CD8-positive, alpha-beta memory T cell (primary cell): ENCODE results near the gene MED31. TPM values are rescaled to one million over a fixed set of nuclear protein-coding genes. Genes with fewer than 3 reads are reported as not detected.
"Not testable (repeated sequence)": the region's sequence is repeated elsewhere in the genome, so short reads cannot be mapped to it uniquely, and the experiment has no call there.

Experiments used
- CTCF ChIA-PET: fragments of 350-600 bp; sonication (Branson Sonifier 250); formaldehyde crosslinking; loops from one replicate; lab custom pipeline; 2021; ENCODE audit warnings: antibody characterized with exemption; lab: Charles Lee
- POLR2A ChIA-PET: fragments of 350-600 bp; sonication (Branson Sonifier 250); formaldehyde crosslinking; loops from one replicate; lab custom pipeline; 2021; ENCODE audit warnings: antibody characterized with exemption; lab: Charles Lee
- DNase-seq, 5 donors: peaks; one replicate each; pipeline versions ENCODE4 v3.0.0 to v3.0.0-alpha.2; 2020 to 2022; ENCODE audit warnings: mixed read lengths in 1 of 5
- H3K27ac ChIP-seq: one replicate; pipeline ENCODE4 v1.7.0; 2013; ENCODE audit warnings: low read depth, mild to moderate bottlenecking, low read length, moderate library complexity
- H3K27me3 ChIP-seq: 2 replicates; pipeline ENCODE4 v1.7.0; 2013; ENCODE audit warnings: low read length, mild to moderate bottlenecking; ENCODE audit not compliant: insufficient read depth, poor library complexity, severe bottlenecking
- H3K36me3 ChIP-seq: 2 replicates; pipeline ENCODE4 v1.7.0; 2013; ENCODE audit warnings: mild to moderate bottlenecking, low read length, moderate library complexity; ENCODE audit not compliant: insufficient read depth
- H3K4me1 ChIP-seq: 2 replicates; pipeline ENCODE4 v1.7.0; 2013; ENCODE audit warnings: mild to moderate bottlenecking, low read length, moderate library complexity; ENCODE audit not compliant: insufficient read depth
- H3K4me3 ChIP-seq: 2 replicates; pipeline ENCODE4 v1.7.0; 2013; ENCODE audit warnings: mild to moderate bottlenecking, low read length
- H3K9me3 ChIP-seq: 2 replicates; pipeline ENCODE4 v1.7.0; 2013; ENCODE audit warnings: mild to moderate bottlenecking, low read length
- H3K27ac Mint-ChIP-seq, 8 donors: one replicate each; pipeline ENCODE4 v1.8.0; 2020 to 2021; ENCODE audit warnings: mixed read lengths in 8 of 8, mild to moderate bottlenecking in 6 of 8, inconsistent platforms in 3 of 8, moderate library complexity in 3 of 8
- H3K27me3 Mint-ChIP-seq, 2 donors: one replicate each; pipeline ENCODE4 v1.8.0; 2020 to 2021; ENCODE audit warnings: mixed read lengths in 2 of 2, mild to moderate bottlenecking in 1 of 2, moderate library complexity in 1 of 2
- H3K36me3 Mint-ChIP-seq, 3 donors: one replicate each; pipeline ENCODE4 v1.8.0; 2020 to 2021; ENCODE audit warnings: mixed read lengths in 3 of 3, inconsistent platforms in 1 of 3, mild to moderate bottlenecking in 1 of 3
- H3K4me1 Mint-ChIP-seq, 3 donors: one replicate each; pipeline ENCODE4 v1.8.0; 2020 to 2021; ENCODE audit warnings: mixed read lengths in 3 of 3, inconsistent platforms in 1 of 3, mild to moderate bottlenecking in 1 of 3
- H3K4me3 Mint-ChIP-seq, 7 donors: one replicate each; pipeline ENCODE4 v1.8.0; 2020 to 2021; ENCODE audit warnings: mixed read lengths in 7 of 7, mild to moderate bottlenecking in 6 of 7, moderate library complexity in 4 of 7, inconsistent platforms in 2 of 7
- H3K9me3 Mint-ChIP-seq, 5 donors: one replicate each; pipeline ENCODE4 v1.8.0; 2020 to 2022; ENCODE audit warnings: mixed read lengths in 5 of 5, mild to moderate bottlenecking in 3 of 5, moderate library complexity in 2 of 5, inconsistent platforms in 1 of 5
- polyA plus RNA-seq: library from polyadenylated mRNA; unstranded; fragments of 300-500 nt; fragmentation: Illumina TruSeq; gene quantifications from one replicate; pipeline ENCODE4 v1.2.3, GENCODE V29; 2021
- total RNA-seq, 2 experiments: library from RNA; stranded (reverse); gene quantifications; one replicate each; pipeline ENCODE4 v1.2.3, GENCODE V29; 2021

MED31 gene
- total and polyA plus RNA-seq, 3 experiments from 2014 or later = 24.8 to 36.5 (median 29.5) TPM

DNA sequence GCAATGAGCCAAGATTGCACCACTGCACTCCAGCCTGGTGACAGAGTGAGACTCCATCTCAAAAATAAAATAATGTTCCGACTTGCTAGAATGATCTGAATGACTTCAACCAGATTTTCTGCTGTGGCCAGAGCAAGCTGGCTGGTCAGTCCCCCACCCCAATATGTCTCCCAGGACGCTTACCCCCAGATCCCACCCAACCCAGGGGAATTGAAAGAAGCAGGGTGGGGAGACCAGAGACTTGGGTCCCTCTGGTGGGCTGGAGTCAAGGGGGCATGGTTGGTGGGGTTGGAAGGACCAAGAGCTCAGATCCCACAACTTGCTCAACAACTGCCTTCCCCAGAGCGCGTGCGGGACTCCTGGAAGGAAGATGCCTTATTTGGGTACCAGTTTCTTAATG, 7.0 kb upstream of the MED31 start:
- Mint-ChIP-seq H3K4me1 (peaks cover 27 to 54% (median 33%) of the 10 kb centered on the region in 3 donors), H3K36me3 (peaks cover 0 to 17% (median 4%) of the 10 kb centered on the region in 3 donors), H3K27ac (peak overlapping the region in 2 of 8 donors; percentile 78 to 90), H3K4me3 (peak overlapping the region in 5 of 7 donors; percentile 28 to 93 (median 89))
- H3K36me3 ChIP-seq, H3K9me3 Mint-ChIP-seq, H3K9me3 ChIP-seq, H3K27ac ChIP-seq, H3K4me3 ChIP-seq, H3K27me3 Mint-ChIP-seq, POLR2A ChIA-PET, DNase-seq, CTCF ChIA-PET, H3K27me3 ChIP-seq: not testable (repeated sequence)
- H3K4me1 ChIP-seq = peaks cover 11% of the 10 kb centered on the region

DNA sequence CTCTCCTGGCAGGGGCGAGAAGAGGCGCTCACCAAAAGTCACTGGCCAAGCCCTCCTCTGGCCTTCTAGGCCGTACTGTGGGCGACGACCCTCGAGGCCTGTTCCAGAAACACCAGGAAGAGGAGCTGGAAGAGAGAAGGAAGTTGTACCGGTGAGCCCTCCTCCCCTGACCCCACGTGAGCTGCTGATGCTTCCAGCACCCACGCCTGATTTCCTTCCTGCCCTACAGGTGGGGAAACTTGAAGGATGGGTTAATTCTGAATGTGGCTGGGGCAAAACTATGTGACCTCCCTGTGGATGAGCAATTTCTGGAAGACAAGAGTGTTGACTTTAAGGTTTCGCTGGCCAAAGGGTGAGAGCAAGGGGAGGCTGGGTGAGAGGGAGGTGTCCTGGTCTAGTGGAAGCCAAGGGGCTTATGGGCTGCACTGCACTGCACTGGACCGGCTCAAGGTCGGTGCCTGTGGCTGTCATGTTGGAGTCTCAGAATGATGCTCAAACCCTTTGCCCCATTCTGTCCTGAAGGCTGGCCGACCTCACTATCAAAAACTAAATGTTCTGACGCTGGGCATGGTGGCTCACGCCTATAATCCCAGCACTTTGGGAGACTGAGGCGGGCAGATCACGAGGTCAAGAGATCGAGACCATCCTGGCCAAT, 6.4 kb upstream of the MED31 start:
- H3K9me3 Mint-ChIP-seq = no peaks in the 10 kb centered on the region
- H3K27ac ChIP-seq = peak overlapping the region; percentile 24
- no peaks in the 10 kb centered on the region for H3K9me3 ChIP-seq
- peak overlapping the region; percentile 69 for H3K4me3 ChIP-seq
- ChIA-PET POLR2A (no interaction called here), CTCF (no interaction called here)
- H3K27ac Mint-ChIP-seq = peak overlapping the region in 7 of 8 donors; percentile 22 to 93 (median 86)
- H3K4me1 Mint-ChIP-seq = peaks cover 30 to 61% (median 40%) of the 10 kb centered on the region in 3 donors
- no peak for DNase-seq
- no peaks in the 10 kb centered on the region for H3K27me3 ChIP-seq
- no peaks in the 10 kb centered on the region for H3K36me3 ChIP-seq
- peak overlapping the region; percentile 82 to 93 (median 90) for H3K4me3 Mint-ChIP-seq
- H3K4me1 ChIP-seq = peaks cover 13% of the 10 kb centered on the region
- H3K27me3 Mint-ChIP-seq = peaks cover 3 to 5% of the 10 kb centered on the region in 2 donors
- peaks cover 0 to 17% (median 4%) of the 10 kb centered on the region in 3 donors for H3K36me3 Mint-ChIP-seq

DNA sequence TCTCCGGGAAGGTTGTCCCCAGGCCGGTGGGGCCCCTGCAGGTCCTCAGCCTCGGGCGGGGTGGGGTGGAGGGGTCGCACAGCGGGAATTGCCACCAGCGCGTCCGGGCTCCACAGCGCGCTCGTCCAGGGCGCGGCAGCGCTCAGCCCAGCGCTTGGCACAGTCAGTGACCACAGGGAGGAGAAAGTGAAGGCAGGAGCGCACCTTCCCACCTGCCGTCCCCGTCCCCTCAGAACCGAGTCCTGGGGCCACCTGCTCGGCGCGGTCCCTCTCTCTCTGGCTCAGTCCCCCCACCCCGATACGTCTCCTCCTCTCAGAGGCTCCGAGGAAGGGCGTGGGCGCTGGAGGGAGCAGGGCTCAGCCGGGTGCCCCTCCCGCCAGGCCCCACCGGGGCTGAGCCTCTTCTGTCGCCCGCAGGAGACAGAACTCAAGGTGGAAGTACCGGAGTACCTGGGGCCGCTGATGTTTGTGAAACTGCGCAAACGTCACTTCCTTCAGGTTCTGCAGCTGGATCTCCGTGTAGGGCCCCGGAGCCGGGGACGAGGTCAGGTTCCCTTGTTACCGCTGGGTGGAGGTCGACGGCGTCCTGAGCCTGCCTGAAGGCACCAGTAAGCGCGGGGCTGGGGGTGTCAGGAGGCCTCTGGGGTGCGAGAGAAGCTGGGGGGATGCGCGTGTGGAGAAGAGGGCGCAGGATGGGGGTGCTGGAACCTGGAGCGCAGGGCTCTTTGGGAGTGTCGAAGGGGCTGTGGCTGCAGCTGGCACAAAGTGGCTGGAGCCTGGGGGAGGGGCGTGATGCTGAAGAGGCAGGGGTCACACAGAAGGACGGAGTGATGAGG, 5.6 kb upstream of the MED31 start:
- H3K9me3 Mint-ChIP-seq, H3K9me3 ChIP-seq, H3K27me3 ChIP-seq, H3K27me3 Mint-ChIP-seq, H3K36me3 ChIP-seq, CTCF ChIA-PET, POLR2A ChIA-PET: not testable (repeated sequence)
- H3K36me3 Mint-ChIP-seq = peaks cover 0 to 12% (median 4%) of the 10 kb centered on the region in 3 donors
- H3K27ac Mint-ChIP-seq = peak overlapping the region in 6 of 8 donors; percentile 42 to 93 (median 88)
- Histone ChIP-seq H3K4me3 (peak overlapping the region; percentile 69), H3K4me1 (peaks cover 21% of the 10 kb centered on the region), H3K27ac (peak overlapping the region; percentile 24)
- peaks cover 34 to 68% (median 46%) of the 10 kb centered on the region in 3 donors for H3K4me1 Mint-ChIP-seq
- H3K4me3 Mint-ChIP-seq = peak overlapping the region; percentile 82 to 93 (median 90)
- peak in 4 of 5 donors; percentile 29 to 77 (median 60) for DNase-seq

DNA sequence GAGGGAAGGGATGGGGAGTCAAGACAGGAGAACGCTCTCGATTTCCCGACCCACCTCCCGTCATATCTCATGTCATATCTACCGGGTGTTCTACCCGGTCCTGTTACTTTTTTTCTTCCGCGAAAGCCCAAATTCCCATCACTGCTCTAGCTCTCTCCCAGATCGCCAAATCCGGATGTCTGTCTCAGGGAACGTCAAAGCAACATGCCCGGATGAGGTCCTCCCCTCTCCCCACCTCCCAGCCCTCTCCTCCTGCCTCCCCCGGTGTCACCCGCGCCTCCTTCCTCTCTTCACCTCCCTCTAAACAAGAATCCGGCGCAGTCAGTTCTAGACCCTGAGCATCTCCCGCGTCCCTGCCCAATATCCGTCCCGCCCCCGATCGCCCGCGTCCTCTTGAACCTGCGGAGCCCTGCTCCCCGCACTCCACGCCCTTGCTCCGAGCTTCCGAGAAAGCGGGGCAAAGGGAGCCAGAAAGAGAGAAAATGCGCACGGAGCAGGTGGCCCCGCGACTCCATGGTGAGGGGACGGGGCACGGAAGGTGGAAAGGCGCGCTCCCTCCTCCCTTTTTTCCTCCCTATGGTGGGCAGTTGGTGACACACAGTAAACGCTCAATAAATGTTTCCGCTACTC, 4.4 kb upstream of the MED31 start:
- H3K36me3 Mint-ChIP-seq = peaks cover 0 to 13% (median 4%) of the 10 kb centered on the region in 3 donors
- H3K4me3 ChIP-seq = not testable (repeated sequence)

DNA sequence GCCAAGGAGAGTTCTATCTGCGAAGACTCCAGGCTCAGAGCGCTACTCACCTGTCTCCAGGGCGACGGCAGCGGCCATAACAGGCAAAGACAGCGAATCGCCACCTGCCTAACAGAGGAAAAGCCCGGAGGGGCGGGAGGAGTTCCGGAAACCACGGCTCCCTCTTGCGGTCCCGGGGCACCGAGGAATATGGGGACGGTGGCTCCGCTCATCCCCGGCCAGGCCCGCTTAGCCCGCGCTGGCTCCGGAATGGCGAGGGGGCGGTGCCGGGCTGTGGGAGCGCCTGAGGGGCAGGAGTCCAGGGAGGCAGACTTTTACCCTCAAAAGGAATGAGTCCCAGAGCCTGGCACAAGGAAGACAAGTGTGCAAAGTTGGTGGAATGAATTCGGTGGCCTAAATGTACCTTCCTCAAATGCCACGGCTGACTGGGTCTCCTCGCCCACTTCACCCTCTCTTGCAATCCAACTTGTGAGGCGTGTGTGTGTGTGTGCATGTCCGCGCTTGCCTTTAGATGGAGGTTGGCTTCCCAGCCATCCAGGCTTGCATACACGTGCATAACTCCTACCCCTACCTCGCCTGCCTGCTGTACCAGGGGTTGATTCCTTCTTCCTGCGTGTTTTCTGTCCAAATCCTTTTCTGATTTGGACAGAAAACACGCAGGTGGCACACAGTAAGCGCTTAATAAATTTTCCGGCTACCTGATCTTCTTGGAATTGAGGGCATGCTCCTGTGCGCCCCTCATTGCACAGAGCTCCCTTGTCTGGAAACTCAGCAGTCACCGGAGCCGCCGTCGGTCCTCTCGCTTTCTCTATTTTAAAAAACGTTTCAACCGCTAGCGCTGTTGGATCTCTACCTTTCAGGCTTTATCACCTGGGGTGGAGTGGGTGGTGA, 3.7 kb upstream of the MED31 start:
- peaks cover 0 to 1% (median 0%) of the 10 kb centered on the region in 5 donors for H3K9me3 Mint-ChIP-seq
- no peaks in the 10 kb centered on the region for H3K36me3 ChIP-seq
- peak overlapping the region in 6 of 7 donors; percentile 48 to 93 (median 77) for H3K4me3 Mint-ChIP-seq
- H3K4me1 ChIP-seq = peaks cover 31% of the 10 kb centered on the region
- no peaks in the 10 kb centered on the region for H3K9me3 ChIP-seq
- peak overlapping the region in 4 of 8 donors; percentile 55 to 84 (median 70) for H3K27ac Mint-ChIP-seq
- H3K27me3 ChIP-seq = no peaks in the 10 kb centered on the region
- DNase-seq = no peak
- H3K27me3 Mint-ChIP-seq = peaks cover 3 to 5% of the 10 kb centered on the region in 2 donors
- POLR2A ChIA-PET = no interaction called here
- H3K4me1 Mint-ChIP-seq = peaks cover 41 to 67% (median 52%) of the 10 kb centered on the region in 3 donors
- H3K27ac ChIP-seq = no peak overlapping the region
- H3K36me3 Mint-ChIP-seq = peaks cover 0 to 19% (median 4%) of the 10 kb centered on the region in 3 donors
- H3K4me3 ChIP-seq = no peak overlapping the region
- CTCF ChIA-PET = no interaction called here

More for the DNA sequence above, 4.4 kb upstream of the MED31 start:
- peaks cover 38 to 68% (median 52%) of the 10 kb centered on the region in 3 donors for H3K4me1 Mint-ChIP-seq
- CTCF ChIA-PET, H3K9me3 ChIP-seq, H3K9me3 Mint-ChIP-seq, H3K36me3 ChIP-seq, H3K27me3 Mint-ChIP-seq, POLR2A ChIA-PET, H3K27ac ChIP-seq, H3K27me3 ChIP-seq, DNase-seq: not testable (repeated sequence)
- peak overlapping the region; percentile 69 to 93 (median 79) for H3K4me3 Mint-ChIP-seq
- peak overlapping the region in 7 of 8 donors; percentile 31 to 90 (median 66) for H3K27ac Mint-ChIP-seq
- peaks cover 25% of the 10 kb centered on the region for H3K4me1 ChIP-seq

DNA sequence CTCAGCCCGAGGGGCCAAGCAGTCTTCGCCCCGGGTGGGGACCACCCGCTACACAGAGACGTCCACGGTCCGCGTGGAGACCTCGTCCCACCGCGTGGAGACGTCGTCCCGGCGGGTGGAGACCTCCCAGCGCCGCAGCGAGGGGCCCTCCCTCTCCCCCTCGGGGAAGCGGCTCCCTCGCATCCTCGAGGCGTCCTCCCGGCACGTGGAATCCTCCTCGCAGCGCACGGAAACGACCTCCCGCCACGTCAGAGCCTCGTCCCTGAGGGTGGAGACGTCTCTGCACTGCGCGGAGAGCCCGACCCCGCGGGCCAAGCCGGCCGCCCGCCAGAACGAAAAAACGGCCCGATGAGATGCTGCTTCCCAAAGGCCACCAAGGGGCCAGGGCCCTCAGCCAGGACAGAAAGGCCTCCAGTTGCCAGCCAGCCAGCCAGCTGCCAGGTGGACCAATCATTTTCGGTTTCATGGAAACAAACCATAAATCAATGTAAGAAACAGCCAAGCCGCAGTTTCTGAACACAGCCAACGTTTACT, 581 bp upstream of the MED31 start:
- Histone ChIP-seq H3K4me1 (peaks cover 45% of the 10 kb centered on the region), H3K36me3 (peaks cover 15% of the 10 kb centered on the region), H3K9me3 (no peaks in the 10 kb centered on the region), H3K27ac (peak overlapping the region; percentile 100), H3K4me3 (peak overlapping the region; percentile 92), H3K27me3 (no peaks in the 10 kb centered on the region)
- H3K27me3 Mint-ChIP-seq = peaks cover 3 to 5% of the 10 kb centered on the region in 2 donors
- H3K27ac Mint-ChIP-seq = peak overlapping the region in 7 of 8 donors; percentile 24 to 82 (median 68)
- DNase-seq = peak in 3 of 5 donors; percentile 36 to 59 (median 47)
- H3K4me1 Mint-ChIP-seq = peaks cover 49 to 79% (median 70%) of the 10 kb centered on the region in 3 donors
- CTCF ChIA-PET = interaction anchor here (1.1 kb wide), 1 partner anchor 10 kb away, joined by 7 read pairs; no protein-coding TSS in a partner anchor
- H3K36me3 Mint-ChIP-seq = peaks cover 0 to 41% (median 8%) of the 10 kb centered on the region in 3 donors
- POLR2A ChIA-PET = interaction anchor here (1.0 to 1.3 kb wide), 3 partner anchors 10 to 363 kb away, joined by 3 to 11 read pairs (median 9); partner anchors contain the start of genes KIAA0753 and TXNDC17
- H3K4me3 Mint-ChIP-seq = peak overlapping the region; percentile 48 to 96 (median 73)
- H3K9me3 Mint-ChIP-seq = peaks cover 0 to 1% (median 0%) of the 10 kb centered on the region in 5 donors

DNA sequence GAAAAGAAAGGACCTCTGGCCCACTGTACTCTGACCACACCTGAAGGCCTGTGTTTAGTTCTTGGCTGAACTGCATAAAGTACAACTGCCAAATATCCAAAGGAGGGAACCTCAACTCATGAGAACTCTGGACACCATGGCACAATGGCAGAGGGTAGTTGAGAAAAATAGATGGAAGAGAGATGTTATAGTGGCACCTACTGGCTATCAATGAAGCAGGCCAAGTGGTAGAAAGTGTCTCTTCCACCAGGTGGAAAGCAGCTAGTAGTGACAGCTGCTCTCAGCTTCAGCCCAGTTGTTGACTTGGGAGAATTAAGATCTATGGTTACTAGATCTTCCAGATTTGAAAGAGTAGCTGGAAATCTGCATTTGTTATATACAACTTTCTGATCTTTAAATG, 3.2 kb downstream of the MED31 start:
- ChIA-PET CTCF (no interaction called here), POLR2A (no interaction called here)
- peaks cover 43 to 80% (median 78%) of the 10 kb centered on the region in 3 donors for H3K4me1 Mint-ChIP-seq

More for the DNA sequence above, 3.2 kb downstream of the MED31 start:
- peak overlapping the region in 5 of 8 donors; percentile 28 to 100 (median 73) for H3K27ac Mint-ChIP-seq
- peaks cover 0 to 74% (median 12%) of the 10 kb centered on the region in 3 donors for H3K36me3 Mint-ChIP-seq
- peaks cover 0 to 1% (median 0%) of the 10 kb centered on the region in 5 donors for H3K9me3 Mint-ChIP-seq
- Histone ChIP-seq H3K36me3 (peaks cover 24% of the 10 kb centered on the region), H3K27ac (no peak overlapping the region), H3K27me3 (no peaks in the 10 kb centered on the region), H3K4me3 (no peak overlapping the region), H3K9me3 (no peaks in the 10 kb centered on the region), H3K4me1 (peaks cover 40% of the 10 kb centered on the region)
- H3K27me3 Mint-ChIP-seq = no peaks in the 10 kb centered on the region
- H3K4me3 Mint-ChIP-seq = peak overlapping the region in 2 of 7 donors; percentile 38 to 55
- no peak for DNase-seq
